K562 (cell line): Measurements from ENCODE around the gene CTSF. TPM values are rescaled to one million over a fixed set of nuclear protein-coding genes. Genes with fewer than 3 reads are reported as not detected.

Experiments used
- BCOR ChIP-seq: fragments of 450-650 bp; IDR thresholded peaks from 2 replicates; pipeline ENCODE4 v1.6.1; 2016
- CHD4 ChIP-seq: fragments of 200-600 bp; sonication (generic); IDR thresholded peaks from 3 replicates; pipeline ENCODE4 v1.6.1; 2012; ENCODE audit warnings: low read depth, mild to moderate bottlenecking, mixed read lengths, low read length, inconsistent platforms; ENCODE audit not compliant: insufficient read depth, insufficient replicate concordance, poor library complexity, severe bottlenecking
- GABPA ChIP-seq: fragments of 200-800 bp; sonication (Bioruptor generic); conservative IDR thresholded peaks from 2 replicates; pipeline ENCODE4 v1.6.1; 2016; ENCODE audit warnings: low read depth, missing genetic modification characterization, missing compliant biosample characterization
- HCFC1 ChIP-seq: IDR thresholded peaks from 2 replicates; pipeline ENCODE4 v1.6.1; 2012; ENCODE audit warnings: low read depth, low read length, improper control_type of control experiment
- KAT2B ChIP-seq: IDR thresholded peaks from one replicate; pipeline ENCODE4 v1.6.1; 2012; ENCODE audit warnings: low read depth, mild to moderate bottlenecking, control low read depth, inconsistent platforms, low read length, moderate library complexity
- KDM1A ChIP-seq, 2 experiments: fragments of 450-650 bp; IDR thresholded peaks; 2 replicates each; pipeline ENCODE4 v1.6.1; 2016; ENCODE audit warnings: mild to moderate bottlenecking in 2 of 2
- PHF8 ChIP-seq: fragments of 200-600 bp; sonication (generic); IDR thresholded peaks from 2 replicates; pipeline ENCODE4 v1.6.1; 2012; ENCODE audit warnings: mixed run types, mild to moderate bottlenecking, inconsistent platforms, low read length, moderate library complexity, borderline replicate concordance
- SMAD3 ChIP-seq: fragments of 450-650 bp; formaldehyde crosslinking; conservative IDR thresholded peaks from 2 replicates; pipeline ENCODE4 v1.4.0; 2020; ENCODE audit warnings: mild to moderate bottlenecking
- SRSF9 ChIP-seq: fragments of 200-400 bp; formaldehyde crosslinking; IDR thresholded peaks from 2 replicates; pipeline ENCODE4 v1.6.1; 2017; ENCODE audit warnings: low read depth, low read length, borderline replicate concordance
- TCF7 ChIP-seq: sonication (generic); IDR thresholded peaks from 2 replicates; pipeline ENCODE4 v1.6.1; 2016; ENCODE audit warnings: antibody characterized with exemption, borderline replicate concordance
- TCF7L2 ChIP-seq: fragments of 150-350 bp; IDR thresholded peaks from 2 replicates; pipeline ENCODE4 v1.6.1; 2016; ENCODE audit warnings: low read depth, mild to moderate bottlenecking, low read length, moderate library complexity
- U2AF1 ChIP-seq: fragments of 200-400 bp; formaldehyde crosslinking; optimal IDR thresholded peaks from 2 replicates; pipeline ENCODE3; 2017; ENCODE audit warnings: mild to moderate bottlenecking, low read depth, low read length, moderate library complexity
- ZNF507 ChIP-seq: conservative IDR thresholded peaks from 2 replicates; pipeline ENCODE4 v1.6.1; 2017; ENCODE audit warnings: missing genetic modification characterization, missing compliant biosample characterization
- ZNF778 ChIP-seq: fragments of 450-650 bp; formaldehyde crosslinking; IDR thresholded peaks from 2 replicates; pipeline ENCODE4 v1.4.0; 2020; ENCODE audit warnings: mild to moderate bottlenecking, moderate library complexity
- ZNF830 ChIP-seq: fragments of 250-450 bp; sonication (Bioruptor Pico); IDR thresholded peaks from 2 replicates; pipeline ENCODE4 v1.5.0; 2021; ENCODE audit warnings: mild to moderate bottlenecking
- polyA plus RNA-seq, 8 experiments: library from polyadenylated mRNA; depleted of rRNA in 4 of 8; stranded (reverse) in 5 of 8; unstranded in 3 of 8; fragments of >200 nt; fragmentation: Nextera tagmentation in 2 of 8; fragmentation: Illumina TruSeq in 1 of 8; extraction: Ambion mirVana in 2 of 8; extraction: Trizol in 1 of 8; gene quantifications; 2 replicates each; pipeline versions ENCODE4 v1.2.1 to v1.2.3, GENCODE V29; 2011 to 2014; ENCODE audit warnings: inconsistent platforms in 1 of 8, missing spikeins in 1 of 8
- total RNA-seq, 7 experiments: library from RNA; depleted of rRNA in 6 of 7; stranded (reverse); fragments of >200 nt in 6 of 7; fragmentation: Illumina TruSeq in 2 of 7; extraction: Trizol in 2 of 7; gene quantifications; 2 replicates each; pipeline versions ENCODE4 v1.2.1 to v1.2.3, GENCODE V29; 2011 to 2021; ENCODE audit warnings: low replicate concordance in 1 of 7
- TF ChIP-seq, protein P1 (sequence below), 2 experiments: fragments of 200-800 bp in 1 of 2; sonication (Bioruptor generic) in 1 of 2; sonication (generic) in 1 of 2; formaldehyde crosslinking in 1 of 2; IDR thresholded peaks in 1 of 2; conservative IDR thresholded peaks in 1 of 2; 2 replicates each; pipeline versions ENCODE4 v1.5.0 to v1.6.1; 2016 to 2020; ENCODE audit warnings: missing compliant biosample characterization in 1 of 2, missing genetic modification characterization in 1 of 2, missing genetic modification reagents in 1 of 2
- TF ChIP-seq, protein P2 (sequence below): fragments of 250-450 bp; sonication (Bioruptor Pico); IDR thresholded peaks from 2 replicates; pipeline ENCODE4 v1.8.0; 2022; ENCODE audit warnings: inconsistent platforms, mild to moderate bottlenecking, moderate library complexity, borderline replicate concordance
- TF ChIP-seq, protein P3 (sequence below): fragments of 250-450 bp; sonication (Bioruptor Pico); IDR thresholded peaks from 2 replicates; pipeline ENCODE4 v1.8.0; 2022; ENCODE audit warnings: moderate library complexity, mild to moderate bottlenecking, inconsistent platforms

The CTSF gene
- total and polyA plus RNA-seq, 9 of the 15 experiments (the other 6 are each of a cell fraction or from before 2014, with no cell fraction given), result 0.41 to 10.5 (median 3.8) TPM

DNA sequence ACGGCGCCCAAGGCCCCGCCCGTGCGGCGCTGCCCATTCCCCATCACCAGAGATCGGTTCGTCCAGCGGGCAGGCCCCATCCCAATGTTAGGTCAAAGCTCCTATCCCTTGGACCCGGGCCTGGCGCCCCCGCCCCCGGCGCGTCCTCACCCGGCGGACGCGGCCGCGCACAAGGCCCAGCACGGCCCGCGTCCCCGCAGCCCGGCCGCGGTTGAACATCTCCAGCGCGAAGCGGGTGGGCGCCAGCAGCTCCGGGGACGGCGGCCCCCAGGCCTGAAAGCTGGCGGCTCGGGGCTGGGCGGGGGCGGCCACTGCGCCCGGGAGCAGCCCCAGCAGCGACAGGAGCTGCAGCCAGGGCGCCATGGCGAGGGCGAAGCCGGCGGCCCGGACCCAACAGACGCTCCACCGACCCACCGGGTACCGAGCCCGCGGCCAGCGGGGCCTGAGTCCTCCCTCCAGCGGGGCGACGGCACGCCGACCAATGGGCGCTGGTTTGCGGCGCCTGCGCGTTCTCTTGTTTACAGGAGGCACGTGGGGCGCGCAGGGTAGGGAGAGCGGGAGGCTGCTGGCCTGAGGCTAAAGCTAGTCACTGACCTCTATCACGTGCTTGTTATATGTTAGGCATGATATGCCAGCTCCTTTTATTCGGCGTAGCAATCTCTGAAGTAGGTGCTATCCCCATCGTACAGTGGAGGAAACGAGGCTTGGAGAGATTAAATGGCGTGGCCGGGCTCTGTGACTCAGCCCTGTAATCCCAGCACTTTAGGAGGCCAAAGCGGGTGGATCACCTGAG, at the start of gene CTSF (continued):
- TF ChIP-seq, protein P1, sequence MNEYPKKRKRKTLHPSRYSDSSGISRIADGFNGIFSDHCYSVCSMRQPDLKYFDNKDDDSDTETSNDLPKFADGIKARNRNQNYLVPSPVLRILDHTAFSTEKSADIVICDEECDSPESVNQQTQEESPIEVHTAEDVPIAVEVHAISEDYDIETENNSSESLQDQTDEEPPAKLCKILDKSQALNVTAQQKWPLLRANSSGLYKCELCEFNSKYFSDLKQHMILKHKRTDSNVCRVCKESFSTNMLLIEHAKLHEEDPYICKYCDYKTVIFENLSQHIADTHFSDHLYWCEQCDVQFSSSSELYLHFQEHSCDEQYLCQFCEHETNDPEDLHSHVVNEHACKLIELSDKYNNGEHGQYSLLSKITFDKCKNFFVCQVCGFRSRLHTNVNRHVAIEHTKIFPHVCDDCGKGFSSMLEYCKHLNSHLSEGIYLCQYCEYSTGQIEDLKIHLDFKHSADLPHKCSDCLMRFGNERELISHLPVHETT (CRISPR knock-in tag; conservative IDR thresholded peaks at IDR 0.05 in 1 of 2, IDR thresholded peaks at IDR 0.05 in 1 of 2), result peak in 1 of 2 experiments; percentile 70; a peak in 2 of 4 replicates
- no peak for TF ChIP-seq U2AF1
- TF ChIP-seq PHF8, result peak; percentile 69; the same call in 1 of the 2 replicates
- no peak for TF ChIP-seq CHD4
- no peak for TF ChIP-seq ZNF830
- TF ChIP-seq KDM1A (IDR thresholded peaks at IDR 0.05), result no peak
- TF ChIP-seq, protein P2, sequence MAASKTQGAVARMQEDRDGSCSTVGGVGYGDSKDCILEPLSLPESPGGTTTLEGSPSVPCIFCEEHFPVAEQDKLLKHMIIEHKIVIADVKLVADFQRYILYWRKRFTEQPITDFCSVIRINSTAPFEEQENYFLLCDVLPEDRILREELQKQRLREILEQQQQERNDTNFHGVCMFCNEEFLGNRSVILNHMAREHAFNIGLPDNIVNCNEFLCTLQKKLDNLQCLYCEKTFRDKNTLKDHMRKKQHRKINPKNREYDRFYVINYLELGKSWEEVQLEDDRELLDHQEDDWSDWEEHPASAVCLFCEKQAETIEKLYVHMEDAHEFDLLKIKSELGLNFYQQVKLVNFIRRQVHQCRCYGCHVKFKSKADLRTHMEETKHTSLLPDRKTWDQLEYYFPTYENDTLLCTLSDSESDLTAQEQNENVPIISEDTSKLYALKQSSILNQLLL (CRISPR knock-in tag), result no peak
- no peak for TF ChIP-seq TCF7
- TF ChIP-seq, protein P3, sequence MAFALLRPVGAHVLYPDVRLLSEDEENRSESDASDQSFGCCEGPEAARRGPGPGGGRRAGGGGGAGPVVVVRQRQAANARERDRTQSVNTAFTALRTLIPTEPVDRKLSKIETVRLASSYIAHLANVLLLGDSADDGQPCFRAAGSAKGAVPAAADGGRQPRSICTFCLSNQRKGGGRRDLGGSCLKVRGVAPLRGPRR, result no peak
- no peak for TF ChIP-seq GABPA (tag)
- TF ChIP-seq ZNF778 (CRISPR knock-in tag), result no peak
- no peak for TF ChIP-seq ZNF507 (tag)
- TF ChIP-seq KAT2B, result no peak
- TF ChIP-seq TCF7L2, result no peak
- no peak for TF ChIP-seq SMAD3 (CRISPR knock-in tag)
- no peak for TF ChIP-seq SRSF9
- TF ChIP-seq HCFC1, result no peak
- no peak for TF ChIP-seq BCOR
